ENCODE results near the gene SEZ6.

SEZ6 gene

GRCh38 chr17:29005936-29006511, at the start of gene SEZ6:
Gene SEZ6 (minus strand): TSS chr17:29006033. CDS start chr17:29005869, 164 bp downstream.
- Mint-ChIP-seq H3K27ac (no peak within 1 kb of the TSS), H3K4me3 (no peak within 1 kb of the TSS)
- peak; percentile 67 for DNase-seq (ENCODE audit: low spot score)

GRCh38 chr17:29054835-29055234, 49.0 kb upstream of the SEZ6 start:
- Mint-ChIP-seq H3K9me3 (no peaks in the 10 kb centered on the region), H3K36me3 (ENCODE audit: low read depth) (no peaks in the 10 kb centered on the region), H3K27ac (no peak overlapping the region), H3K27me3 (ENCODE audit: low read depth) (no peaks in the 10 kb centered on the region), H3K4me1 (ENCODE audit: low read depth) (no peaks in the 10 kb centered on the region), H3K4me3 (no peak overlapping the region)
- DNase-seq (ENCODE audit: low spot score): no peak

More at GRCh38 chr17:29005936-29006511, at the start of gene SEZ6:
- Mint-ChIP-seq H3K4me1 (ENCODE audit: low read depth) (peaks cover 1% of the 10 kb centered on the region), H3K36me3 (ENCODE audit: low read depth) (no peaks in the 10 kb centered on the region), H3K27me3 (ENCODE audit: low read depth) (peaks cover 50% of the 10 kb centered on the region), H3K9me3 (no peaks in the 10 kb centered on the region)

- DNase-seq (ENCODE audit: low spot score): no peak
- no peaks in the 10 kb centered on the region for H3K36me3 Mint-ChIP-seq (ENCODE audit: low read depth)
- no peak overlapping the region for H3K27ac Mint-ChIP-seq
- no peaks in the 10 kb centered on the region for H3K9me3 Mint-ChIP-seq
- H3K4me3 Mint-ChIP-seq: no peak overlapping the region
- no peaks in the 10 kb centered on the region for H3K4me1 Mint-ChIP-seq (ENCODE audit: low read depth)
- H3K27me3 Mint-ChIP-seq (ENCODE audit: low read depth): peaks cover 3% of the 10 kb centered on the region
Observed at GRCh38 chr17:29051731-29052130, 45.9 kb upstream of the SEZ6 start.

GRCh38 chr17:29051194-29051593, 45.4 kb upstream of the SEZ6 start:
- Mint-ChIP-seq H3K4me1 (ENCODE audit: low read depth) (no peaks in the 10 kb centered on the region), H3K27ac (no peak overlapping the region), H3K4me3 (no peak overlapping the region), H3K36me3 (ENCODE audit: low read depth) (no peaks in the 10 kb centered on the region), H3K9me3 (no peaks in the 10 kb centered on the region), H3K27me3 (ENCODE audit: low read depth) (peaks cover 3% of the 10 kb centered on the region)
- DNase-seq (ENCODE audit: low spot score): no peak

GRCh38 chr17:29050176-29050575, 44.3 kb upstream of the SEZ6 start:
- H3K4me3 Mint-ChIP-seq: no peak overlapping the region
- H3K27me3 Mint-ChIP-seq (ENCODE audit: low read depth): peaks cover 8% of the 10 kb centered on the region
- H3K9me3 Mint-ChIP-seq: no peaks in the 10 kb centered on the region
- no peak for DNase-seq (ENCODE audit: low spot score)
- no peaks in the 10 kb centered on the region for H3K36me3 Mint-ChIP-seq (ENCODE audit: low read depth)
- no peak overlapping the region for H3K27ac Mint-ChIP-seq
- no peaks in the 10 kb centered on the region for H3K4me1 Mint-ChIP-seq (ENCODE audit: low read depth)

GRCh38 chr17:29049541-29050145, 43.8 kb upstream of the SEZ6 start:
- no peak for DNase-seq (ENCODE audit: low spot score)

GRCh38 chr17:29048440-29049368, 42.9 kb upstream of the SEZ6 start:
- Mint-ChIP-seq H3K27ac (no peak overlapping the region), H3K27me3 (ENCODE audit: low read depth) (peaks cover 8% of the 10 kb centered on the region), H3K9me3 (no peaks in the 10 kb centered on the region), H3K4me1 (ENCODE audit: low read depth) (no peaks in the 10 kb centered on the region), H3K36me3 (ENCODE audit: low read depth) (no peaks in the 10 kb centered on the region), H3K4me3 (no peak overlapping the region)
- DNase-seq (ENCODE audit: low spot score): no peak

More at GRCh38 chr17:29049541-29050145, 43.8 kb upstream of the SEZ6 start:
- no peak overlapping the region for H3K4me3 Mint-ChIP-seq
- no peak overlapping the region for H3K27ac Mint-ChIP-seq
- H3K9me3 Mint-ChIP-seq: no peaks in the 10 kb centered on the region
- H3K4me1 Mint-ChIP-seq (ENCODE audit: low read depth): no peaks in the 10 kb centered on the region
- peaks cover 8% of the 10 kb centered on the region for H3K27me3 Mint-ChIP-seq (ENCODE audit: low read depth)
- no peaks in the 10 kb centered on the region for H3K36me3 Mint-ChIP-seq (ENCODE audit: low read depth)

GRCh38 chr17:29046473-29046839, 40.6 kb upstream of the SEZ6 start:
- no peak overlapping the region for H3K27ac Mint-ChIP-seq
- H3K4me3 Mint-ChIP-seq: no peak overlapping the region
- H3K4me1 Mint-ChIP-seq (ENCODE audit: low read depth): peaks cover 3% of the 10 kb centered on the region
- DNase-seq (ENCODE audit: low spot score): no peak
- H3K27me3 Mint-ChIP-seq (ENCODE audit: low read depth): peaks cover 8% of the 10 kb centered on the region
- no peaks in the 10 kb centered on the region for H3K36me3 Mint-ChIP-seq (ENCODE audit: low read depth)
- no peaks in the 10 kb centered on the region for H3K9me3 Mint-ChIP-seq

GRCh38 chr17:29045734-29046472, 40.1 kb upstream of the SEZ6 start:
- H3K4me3 Mint-ChIP-seq: no peak overlapping the region
- H3K4me1 Mint-ChIP-seq (ENCODE audit: low read depth): peaks cover 3% of the 10 kb centered on the region
- H3K9me3 Mint-ChIP-seq: no peaks in the 10 kb centered on the region
- no peaks in the 10 kb centered on the region for H3K36me3 Mint-ChIP-seq (ENCODE audit: low read depth)
- DNase-seq (ENCODE audit: low spot score): no peak
- H3K27ac Mint-ChIP-seq: no peak overlapping the region
- H3K27me3 Mint-ChIP-seq (ENCODE audit: low read depth): peaks cover 8% of the 10 kb centered on the region

GRCh38 chr17:29045026-29045425, 39.2 kb upstream of the SEZ6 start:
- Mint-ChIP-seq H3K4me3 (no peak overlapping the region), H3K36me3 (ENCODE audit: low read depth) (no peaks in the 10 kb centered on the region), H3K4me1 (ENCODE audit: low read depth) (peaks cover 3% of the 10 kb centered on the region), H3K27me3 (ENCODE audit: low read depth) (peaks cover 8% of the 10 kb centered on the region), H3K27ac (no peak overlapping the region), H3K9me3 (no peaks in the 10 kb centered on the region)
- DNase-seq (ENCODE audit: low spot score): no peak

- Mint-ChIP-seq H3K27me3 (ENCODE audit: low read depth) (peaks cover 8% of the 10 kb centered on the region), H3K36me3 (ENCODE audit: low read depth) (no peaks in the 10 kb centered on the region), H3K4me1 (ENCODE audit: low read depth) (peaks cover 3% of the 10 kb centered on the region), H3K27ac (no peak overlapping the region), H3K4me3 (no peak overlapping the region), H3K9me3 (no peaks in the 10 kb centered on the region)
- no peak for DNase-seq (ENCODE audit: low spot score)
Observed at GRCh38 chr17:29043539-29044145, 37.8 kb upstream of the SEZ6 start.

GRCh38 chr17:29042679-29043538, 37.1 kb upstream of the SEZ6 start, which contains the start of gene PIPOX:
Gene PIPOX (plus strand): TSS chr17:29043141. CDS start chr17:29043226, 85 bp downstream.
- H3K4me3 Mint-ChIP-seq: no peak within 1 kb of the TSS
- H3K9me3 Mint-ChIP-seq: no peaks in the 10 kb centered on the region

More at GRCh38 chr17:29042679-29043538, 37.1 kb upstream of the SEZ6 start, which contains the start of gene PIPOX:
- Mint-ChIP-seq H3K27me3 (ENCODE audit: low read depth) (peaks cover 8% of the 10 kb centered on the region), H3K27ac (no peak within 1 kb of the TSS), H3K4me1 (ENCODE audit: low read depth) (peaks cover 3% of the 10 kb centered on the region), H3K36me3 (ENCODE audit: low read depth) (no peaks in the 10 kb centered on the region)
- DNase-seq (ENCODE audit: low spot score): no peak
